Renal cortical epithelial cell (primary cell): ENCODE data around the gene CCDC9. TPM values are rescaled to one million over a fixed set of nuclear protein-coding genes. Genes with fewer than 3 reads are reported as not detected.
A peak's percentile ranks its signal among the peaks of the same experiment; 100 is the strongest.
"Not testable (repeated sequence)": the region's sequence is repeated elsewhere in the genome, so short reads cannot be mapped to it uniquely, and the experiment has no call there.

ENCODE experiments used
- DNase-seq: peaks from one replicate; pipeline ENCODE4 v3.0.0-alpha.2; 2011; ENCODE audit warnings: low read depth
- total RNA-seq: library from RNA; depleted of rRNA; stranded (reverse); fragments of >200 nt; gene quantifications from 2 replicates; pipeline ENCODE4 v1.2.3, GENCODE V29; 2014

CCDC9 gene
- total RNA-seq, 1 donor from 2014 or later, result 9.8 TPM

DNA sequence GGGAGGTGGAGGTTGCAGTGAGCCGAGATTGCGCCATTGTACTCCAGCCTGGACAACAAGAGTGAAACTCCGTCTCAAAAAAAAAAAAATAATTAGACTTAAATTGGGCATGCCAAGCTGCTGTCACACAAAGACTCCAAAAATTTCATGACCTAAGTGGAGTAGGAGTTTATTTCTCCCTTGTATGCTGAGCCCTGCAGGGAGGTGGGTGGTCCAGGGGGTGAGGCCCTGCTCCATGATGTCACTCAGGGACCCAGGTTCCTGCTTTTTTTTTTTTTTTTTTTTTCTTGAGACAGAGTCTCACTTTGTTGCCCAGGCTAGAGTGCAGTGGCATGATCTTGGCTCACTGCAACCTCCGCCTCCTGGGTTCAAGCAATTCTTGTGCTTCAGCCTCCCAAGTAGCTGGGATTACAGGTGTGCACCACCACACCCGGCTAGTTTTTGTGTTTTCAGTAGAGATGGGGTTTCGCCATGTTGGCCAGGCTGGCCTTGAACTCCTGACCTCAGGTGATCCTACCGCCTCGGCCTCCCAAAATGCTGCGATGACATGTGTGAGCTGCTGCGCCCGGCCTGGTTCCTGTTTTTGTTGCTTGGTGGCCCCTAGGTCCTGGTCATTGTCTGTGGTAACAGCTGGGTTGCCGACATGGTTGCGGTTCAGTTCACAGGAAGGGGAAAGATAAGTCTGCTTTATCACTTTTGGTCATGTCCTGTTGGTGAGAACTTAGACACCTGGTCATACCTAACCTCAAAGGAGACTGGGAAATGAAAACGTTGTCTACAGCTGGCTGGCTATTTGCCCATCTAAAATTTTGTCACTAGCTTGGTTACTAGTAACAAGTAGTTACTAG lies 5.8 kb downstream of the CCDC9 start:
- DNase-seq, result not testable (repeated sequence)

GRCh38 chr19:47264629-47265028 lies 8.3 kb downstream of the CCDC9 start:
- no peak for DNase-seq

DNA sequence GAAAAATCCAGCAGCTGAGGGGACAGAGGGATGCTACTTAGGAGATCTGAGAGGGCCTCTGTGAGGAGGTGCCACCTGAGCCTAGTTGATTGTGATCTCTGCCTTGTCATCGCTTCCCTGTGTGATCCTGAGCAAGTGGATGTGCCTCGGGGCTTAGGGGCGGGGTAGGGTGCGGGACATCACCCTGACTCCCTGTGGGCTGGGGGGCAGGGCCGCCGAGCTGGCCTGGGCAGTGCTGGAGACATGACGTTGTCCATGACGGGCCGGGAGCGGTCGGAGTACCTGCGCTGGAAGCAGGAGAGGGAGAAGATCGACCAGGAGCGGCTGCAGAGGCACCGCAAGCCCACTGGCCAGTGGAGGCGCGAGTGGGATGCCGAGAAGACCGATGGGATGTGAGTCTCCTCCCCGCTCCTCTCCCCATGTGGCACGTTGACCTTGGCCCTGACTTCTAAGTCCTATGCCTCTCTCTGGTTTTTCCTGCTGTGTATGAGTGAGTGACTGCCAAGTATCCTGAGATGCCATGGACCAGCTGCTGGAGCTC lies 10.1 kb downstream of the CCDC9 start:
- no peak for DNase-seq

DNA sequence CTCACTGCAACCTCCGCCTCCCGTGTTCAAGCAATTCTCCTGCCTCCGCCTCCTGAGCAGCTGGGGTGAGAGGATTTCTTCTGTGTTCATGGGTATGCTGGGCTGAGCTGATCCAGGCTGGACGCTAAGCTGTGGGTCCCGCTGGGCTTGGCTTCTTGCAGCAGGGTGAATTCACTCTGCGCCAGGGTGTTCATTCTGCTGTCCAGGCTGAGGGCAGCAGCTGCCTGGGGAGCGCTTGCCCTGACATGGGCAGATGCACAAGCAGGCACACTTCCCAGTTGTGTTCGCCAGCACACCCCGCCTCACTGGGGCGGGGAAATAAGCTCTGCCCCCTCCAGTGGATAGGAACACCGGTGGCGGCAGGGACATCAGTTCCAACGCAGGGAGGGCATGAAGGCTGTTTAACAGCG lies 11.0 kb downstream of the CCDC9 start:
- DNase-seq, result no peak

- no peak for DNase-seq
Measured at GRCh38 chr19:47268028-47268427, 11.7 kb downstream of the CCDC9 start.

DNA sequence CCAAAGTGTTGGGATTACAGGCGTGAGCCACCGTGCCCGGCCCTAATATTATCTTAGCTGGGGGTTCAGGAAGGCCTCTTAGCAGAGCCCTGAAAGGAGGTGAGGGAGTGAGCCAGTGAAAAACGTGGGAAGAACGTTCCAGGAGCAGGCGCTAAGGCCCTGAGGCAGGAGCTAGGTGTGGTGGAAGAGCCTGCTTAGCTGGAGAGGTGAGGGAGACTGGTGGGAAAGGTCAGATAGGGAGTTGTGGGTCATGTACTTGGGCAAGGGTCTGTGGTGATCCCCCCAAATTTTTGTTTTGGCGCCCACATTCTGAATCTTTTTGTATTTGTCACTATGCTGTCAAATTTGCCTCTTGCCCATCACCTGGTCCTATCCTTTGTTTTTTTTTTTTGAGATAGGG lies 13.3 kb downstream of the CCDC9 start:
- no peak for DNase-seq

DNA sequence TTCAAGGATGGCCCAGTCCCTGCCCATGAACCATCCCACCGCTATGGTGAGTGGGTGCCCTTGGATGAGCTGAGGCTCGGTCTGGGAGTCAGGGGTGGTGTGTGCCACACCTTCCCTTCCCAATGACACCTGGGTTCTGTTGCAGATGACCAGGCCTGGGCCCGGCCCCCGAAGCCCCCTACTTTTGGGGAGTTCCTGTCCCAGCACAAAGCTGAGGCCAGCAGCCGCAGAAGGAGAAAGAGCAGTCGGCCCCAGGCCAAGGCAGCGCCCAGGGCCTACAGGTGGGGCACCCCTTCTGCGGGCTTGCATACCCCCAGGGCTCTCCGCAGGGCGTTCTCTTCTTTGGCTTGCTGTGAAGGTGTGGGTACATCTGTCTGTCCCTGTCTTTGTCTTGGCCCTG lies 14.1 kb downstream of the CCDC9 start:
- no peak for DNase-seq

DNA sequence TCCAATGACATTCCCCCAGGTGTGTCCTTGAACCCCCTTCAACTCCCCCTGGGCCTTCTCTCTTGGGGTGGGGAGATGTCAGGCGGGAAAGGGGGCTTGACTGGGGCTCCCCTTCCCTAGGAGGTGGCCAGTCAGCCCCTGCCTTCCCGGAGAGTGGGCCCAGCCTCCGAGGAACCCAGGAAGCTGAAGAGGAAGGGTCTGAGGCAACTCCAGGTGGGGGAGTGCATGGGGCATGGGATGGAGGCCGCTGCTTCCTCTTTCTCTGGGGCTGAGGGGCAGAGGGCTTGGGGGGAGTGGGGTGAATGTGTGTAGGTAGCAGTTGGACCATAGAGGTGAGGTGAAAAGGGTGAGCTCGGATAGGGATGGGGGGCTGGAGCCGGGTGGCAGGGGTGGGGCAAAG lies 15.6 kb downstream of the CCDC9 start:
- DNase-seq, result no peak

- no peak for DNase-seq
Measured at GRCh38 chr19:47272448-47273312, 16.4 kb downstream of the CCDC9 start.

GRCh38 chr19:47273313-47274070 lies 17.2 kb downstream of the CCDC9 start:
- peak; percentile 76 for DNase-seq

GRCh38 chr19:47274071-47274890 lies 18.0 kb downstream of the CCDC9 start, which contains the start of gene INAFM1:
TSS of gene INAFM1 (plus strand) at chr19:47274885. CDS start at chr19:47274920, 35 bp downstream.
- peak; percentile 65 for DNase-seq

- no peak for DNase-seq
Measured at GRCh38 chr19:47274891-47275761, 18.8 kb downstream of the CCDC9 start.

GRCh38 chr19:47275791-47276461 lies 19.6 kb downstream of the CCDC9 start:
- no peak for DNase-seq

DNA sequence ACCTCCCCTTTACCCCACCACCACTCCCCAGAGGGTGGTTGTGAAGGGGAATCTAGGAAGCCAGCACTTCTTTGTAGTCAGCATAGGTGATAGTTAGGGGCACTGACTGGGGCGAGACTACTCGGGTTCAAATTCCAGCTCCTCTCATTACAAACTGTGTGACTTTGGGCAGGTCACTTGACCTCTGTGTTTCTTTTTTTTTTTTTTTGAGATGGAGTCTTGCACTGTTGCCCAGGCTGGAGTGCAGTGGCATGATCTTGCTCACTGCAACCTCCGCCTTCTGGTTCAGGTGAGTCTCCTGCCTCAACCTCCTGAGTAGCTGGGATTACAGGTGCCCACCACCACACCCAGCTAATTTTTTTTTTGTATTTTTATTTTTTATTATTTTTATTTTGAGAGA lies 20.2 kb downstream of the CCDC9 start:
- DNase-seq, result not testable (repeated sequence)

- no peak for DNase-seq
Measured at GRCh38 chr19:47280183-47280797, 24.0 kb downstream of the CCDC9 start.

GRCh38 chr19:47283405-47284059 lies 27.2 kb downstream of the CCDC9 start:
- DNase-seq, result no peak

GRCh38 chr19:47284324-47284899 lies 28.1 kb downstream of the CCDC9 start:
- DNase-seq, result peak; percentile 66

- DNase-seq, result peak; percentile 59
Measured at GRCh38 chr19:47296036-47296435, 39.7 kb downstream of the CCDC9 start.
